Activated CD4-positive, alpha-beta T cell treated with anti-CD3 and anti-CD28 coated beads for 4 hours (primary cell): ENCODE results near the gene HHAT.
"Not testable (repeated sequence)": the region's sequence is repeated elsewhere in the genome, so short reads cannot be mapped to it uniquely, and the experiment has no call there.

ENCODE experiments used
- DNase-seq, 2 donors: peaks; one replicate each; pipeline ENCODE4 v3.0.0-alpha.2; 2020

The HHAT gene

GRCh38 chr1:210655511-210655910, 326.8 kb downstream of the HHAT start:
- no peak for DNase-seq

GRCh38 chr1:210657806-210658205, 329.1 kb downstream of the HHAT start:
- no peak for DNase-seq

GRCh38 chr1:210661520-210661919, 332.8 kb downstream of the HHAT start:
- DNase-seq: not testable (repeated sequence)

- DNase-seq: no peak
These were observed 333.8 kb downstream of the HHAT start for GRCh38 chr1:210662291-210663050.

- no peak for DNase-seq
These were observed 335.2 kb downstream of the HHAT start for GRCh38 chr1:210663730-210664573.

GRCh38 chr1:210669951-210670350, 341.2 kb downstream of the HHAT start:
- DNase-seq: no peak

- no peak for DNase-seq
These were observed 345.4 kb downstream of the HHAT start for GRCh38 chr1:210674151-210674550.

GRCh38 chr1:210676539-210676938, 347.8 kb downstream of the HHAT start:
- no peak for DNase-seq

GRCh38 chr1:210677533-210677932, 348.8 kb downstream of the HHAT start:
- DNase-seq: no peak

- DNase-seq: no peak
These were observed 349.6 kb downstream of the HHAT start for GRCh38 chr1:210678306-210678705.

- DNase-seq: no peak
These were observed 352.5 kb downstream of the HHAT start for GRCh38 chr1:210681158-210681557.

- no peak for DNase-seq
These were observed 354.8 kb downstream of the HHAT start for GRCh38 chr1:210683403-210684047.

- no peak for DNase-seq
These were observed 356.0 kb downstream of the HHAT start for GRCh38 chr1:210684466-210685294.

- DNase-seq: no peak
These were observed 356.6 kb downstream of the HHAT start for GRCh38 chr1:210685295-210685650.

- no peak for DNase-seq
These were observed 358.1 kb downstream of the HHAT start for GRCh38 chr1:210686841-210687240.

GRCh38 chr1:210687582-210688279, 359.0 kb downstream of the HHAT start:
- DNase-seq: no peak

- no peak for DNase-seq
These were observed 360.0 kb downstream of the HHAT start for GRCh38 chr1:210688512-210689234.

GRCh38 chr1:210689826-210690225, 361.1 kb downstream of the HHAT start:
- no peak for DNase-seq

- no peak for DNase-seq
These were observed 361.5 kb downstream of the HHAT start for GRCh38 chr1:210690236-210690635.

- DNase-seq: no peak
These were observed 362.4 kb downstream of the HHAT start for GRCh38 chr1:210691039-210691610.

- no peak for DNase-seq
These were observed 364.1 kb downstream of the HHAT start for GRCh38 chr1:210692796-210693195.
